DMS153 (cell line): Measurements from ENCODE around the gene NINJ2.

Experiments
- DNase-seq: peaks from one replicate; lab custom pipeline; 2025; lab: John Stamatoyannopoulos, UW

The NINJ2 gene

GRCh38 chr12:547883-548470 lies 115.3 kb downstream of the NINJ2 start:
- DNase-seq, result no peak

- peak; percentile 27 for DNase-seq
Observed at GRCh38 chr12:546920-547845, 116.1 kb downstream of the NINJ2 start.

DNA sequence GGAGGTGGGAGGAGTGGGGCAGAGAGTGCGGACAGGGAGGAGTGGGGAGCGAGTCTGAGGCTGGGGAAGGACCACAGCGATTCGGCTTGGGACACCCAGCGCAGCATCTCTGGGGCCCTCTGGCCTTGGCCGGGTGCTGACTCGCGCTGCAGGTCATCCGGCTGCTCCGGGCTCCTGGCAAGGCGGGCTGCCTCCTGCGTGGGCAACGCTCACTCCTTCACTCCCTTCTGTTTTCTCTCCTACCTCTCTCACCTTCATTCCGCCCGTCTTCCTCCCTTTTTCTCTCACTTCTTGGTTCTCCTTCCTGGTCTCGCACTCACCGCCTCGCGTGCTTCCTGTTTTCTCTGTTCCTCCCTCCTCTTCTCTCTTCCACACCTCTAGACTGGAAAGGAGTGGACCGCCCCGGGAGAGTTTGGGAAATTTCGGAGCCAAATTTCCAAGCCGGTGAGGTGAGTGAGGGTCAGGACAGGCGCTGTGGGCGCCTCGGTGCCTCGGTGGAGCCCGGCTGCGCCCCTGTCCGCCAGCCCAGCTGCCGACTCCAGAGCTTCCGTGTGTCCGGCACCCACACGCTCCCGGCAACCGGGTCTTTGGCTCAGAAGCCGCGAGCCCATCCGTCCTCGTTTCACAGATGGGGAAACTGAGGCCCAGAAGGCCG lies 116.9 kb downstream of the NINJ2 start:
- no peak for DNase-seq

DNA sequence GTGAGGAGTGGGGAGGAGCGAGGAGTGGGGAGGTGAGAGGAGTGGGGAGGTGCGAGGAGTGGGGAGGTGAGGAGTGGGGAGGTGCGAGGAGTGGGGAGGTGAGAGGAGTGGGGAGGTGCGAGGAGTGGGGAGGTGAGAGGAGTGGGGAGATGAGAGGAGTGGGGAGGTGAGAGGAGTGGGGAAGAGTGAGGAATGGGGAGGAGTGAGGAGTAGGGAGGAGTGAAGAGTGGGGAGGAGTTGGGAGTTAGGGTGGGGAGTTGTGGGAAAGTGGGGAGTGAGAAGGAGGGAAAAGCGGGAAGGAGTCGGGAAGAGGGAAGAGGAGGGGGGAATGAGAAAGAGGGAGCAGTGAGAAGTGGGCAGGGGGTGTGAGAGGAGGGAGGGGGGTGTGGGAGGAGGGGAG lies 117.4 kb downstream of the NINJ2 start:
- DNase-seq, result no peak

DNA sequence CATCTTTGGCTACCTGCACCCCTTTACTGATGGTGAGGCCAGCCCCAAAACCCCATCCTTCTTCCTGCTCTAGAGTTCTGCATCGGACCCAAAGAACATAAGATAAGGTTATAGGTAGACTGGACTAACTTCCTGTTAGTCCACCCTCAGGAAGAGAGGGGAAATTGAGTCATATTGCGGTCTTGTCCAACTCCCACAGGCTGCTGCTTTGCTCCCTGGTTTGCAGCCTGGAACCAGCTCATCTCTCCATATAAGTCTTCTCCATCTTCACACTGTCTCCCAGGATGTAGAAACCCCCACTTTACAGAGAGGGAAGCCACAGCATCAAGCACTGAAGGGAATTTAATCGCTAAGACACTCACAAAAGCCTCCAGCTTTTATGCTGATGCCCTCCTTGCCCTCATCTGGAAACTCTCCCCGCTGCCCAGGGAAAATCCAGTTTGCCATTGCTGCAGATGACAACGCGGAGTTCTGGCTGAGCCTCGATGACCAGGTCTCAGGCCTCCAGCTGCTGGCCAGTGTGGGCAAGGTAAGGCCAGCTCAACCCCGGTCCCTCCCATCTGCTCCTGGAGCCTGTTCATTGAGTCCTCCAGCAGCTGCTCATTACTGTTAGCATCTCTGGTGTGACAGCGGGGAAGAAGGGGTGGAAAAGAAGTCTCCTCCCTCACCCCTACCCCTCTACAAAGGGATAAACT lies 118.2 kb downstream of the NINJ2 start:
- no peak for DNase-seq

- no peak for DNase-seq
Observed at GRCh38 chr12:544142-544541, 119.1 kb downstream of the NINJ2 start.

GRCh38 chr12:543114-543451 lies 120.2 kb downstream of the NINJ2 start:
- no peak for DNase-seq

DNA sequence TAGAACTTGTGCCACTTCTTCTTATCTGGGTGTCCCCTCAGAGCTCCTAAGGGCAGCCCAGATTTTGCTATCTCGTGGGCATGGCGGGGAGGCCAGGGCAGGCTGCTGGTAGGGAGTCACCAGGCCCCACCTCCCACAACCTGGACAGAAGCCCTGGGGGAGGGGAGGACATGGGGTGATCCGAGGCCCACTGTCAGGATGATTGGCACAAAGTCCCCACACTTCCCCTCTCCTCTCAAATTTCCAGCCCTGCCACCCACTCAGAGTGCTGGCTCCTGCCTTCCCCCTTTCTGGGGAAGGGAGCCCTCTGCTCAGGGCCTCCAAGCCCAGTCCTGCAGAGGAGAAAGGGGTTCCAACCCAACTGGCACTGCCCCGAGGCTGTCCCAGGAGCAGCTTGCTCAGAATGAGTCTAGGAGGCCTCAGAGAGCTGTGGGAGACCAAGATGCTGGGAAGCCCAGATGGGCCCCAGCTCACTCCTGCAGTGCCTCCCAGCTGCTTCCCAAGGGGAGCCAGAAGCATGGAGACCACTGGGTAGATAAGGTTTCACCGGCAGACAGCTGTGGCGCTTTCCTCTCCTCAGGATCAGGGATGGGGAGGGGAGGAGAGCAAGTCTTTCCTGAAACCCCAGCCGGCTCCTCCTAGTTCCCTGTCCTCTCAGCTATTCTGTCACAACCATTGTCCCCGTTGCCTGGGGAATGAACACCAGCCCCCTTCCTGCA lies 120.7 kb downstream of the NINJ2 start:
- DNase-seq, result no peak

GRCh38 chr12:541676-542324 lies 121.4 kb downstream of the NINJ2 start:
- no peak for DNase-seq

GRCh38 chr12:539540-540310 lies 123.5 kb downstream of the NINJ2 start:
- DNase-seq, result no peak

DNA sequence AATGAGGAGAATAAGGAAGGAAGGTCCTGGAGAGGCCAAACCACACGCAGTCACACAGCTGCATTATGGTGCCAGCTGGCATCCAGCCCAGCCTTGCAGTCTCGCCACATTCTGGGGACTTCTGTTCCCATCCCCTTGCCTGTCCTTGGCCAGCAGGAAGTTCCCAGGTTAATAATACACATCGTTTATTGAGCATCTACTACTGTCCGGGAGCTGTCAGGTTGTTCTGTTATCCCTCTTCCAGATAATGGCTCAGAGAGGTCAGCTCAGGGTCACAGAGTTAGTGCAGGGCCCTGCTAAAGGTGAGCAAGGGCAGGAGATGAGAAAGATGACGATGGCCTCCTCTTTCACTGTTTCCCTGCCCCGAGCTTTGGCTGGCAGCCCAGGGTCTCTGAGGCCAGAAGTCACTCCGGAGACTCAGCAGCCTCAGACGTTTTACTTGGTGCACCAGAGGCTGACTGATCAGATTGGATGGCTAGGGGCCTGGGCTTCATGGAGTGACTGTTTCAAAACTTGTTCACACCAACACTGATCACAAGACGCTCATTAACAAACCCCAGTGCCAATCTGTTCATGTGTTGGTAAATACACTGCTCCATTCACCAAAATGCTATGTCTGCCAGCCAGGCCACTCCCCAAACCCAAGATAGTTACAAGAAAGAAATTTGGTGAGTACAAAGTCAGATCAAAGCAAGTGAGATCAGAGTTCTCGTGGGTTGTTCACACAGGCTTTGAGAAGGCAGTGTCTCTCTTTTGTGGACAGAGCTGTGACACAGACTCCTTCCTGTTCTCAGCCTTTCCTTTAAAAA lies 124.3 kb downstream of the NINJ2 start:
- DNase-seq, result peak; percentile 57

DNA sequence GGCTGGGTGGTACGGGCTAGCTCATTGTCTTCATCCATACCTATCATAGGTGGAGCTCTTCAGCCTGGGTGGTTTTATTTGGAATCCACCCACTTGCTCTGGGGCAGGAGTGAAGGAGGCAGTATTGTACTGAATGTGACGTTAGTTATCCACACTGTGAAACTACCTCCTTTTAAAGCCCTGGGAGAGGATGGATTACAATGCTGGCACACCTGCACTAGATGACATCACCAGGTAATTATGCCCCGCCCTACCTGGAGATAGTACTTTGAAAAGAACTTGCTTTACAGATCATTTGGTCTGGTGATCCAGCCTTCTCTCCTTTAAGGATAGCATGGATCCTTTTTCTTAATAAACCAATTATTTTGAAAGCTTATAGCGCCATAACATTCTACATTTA lies 125.5 kb downstream of the NINJ2 start:
- peak; percentile 86 for DNase-seq

GRCh38 chr12:536751-537245 lies 126.4 kb downstream of the NINJ2 start:
- DNase-seq, result no peak

GRCh38 chr12:535396-535795 lies 127.8 kb downstream of the NINJ2 start:
- no peak for DNase-seq

DNA sequence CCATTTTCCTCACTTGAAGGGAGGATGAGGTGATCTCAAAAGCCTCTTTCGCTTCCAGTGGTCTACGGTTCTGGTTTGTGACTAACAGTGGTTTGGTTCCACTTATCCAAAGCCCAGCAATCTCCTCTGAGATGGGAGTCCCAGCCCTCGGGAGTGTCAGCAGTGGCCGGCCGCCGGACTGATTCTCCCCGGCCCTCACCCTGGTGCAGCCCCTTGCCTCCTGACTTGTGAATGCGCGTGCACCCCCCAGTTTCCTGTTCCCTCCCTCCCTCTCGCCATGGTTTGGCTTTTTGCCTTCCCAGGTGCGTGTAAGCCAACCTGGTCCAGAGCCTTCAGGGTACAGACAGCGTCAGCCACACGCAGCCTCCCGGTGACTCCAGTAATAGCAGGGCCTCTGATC lies 129.0 kb downstream of the NINJ2 start:
- no peak for DNase-seq

DNA sequence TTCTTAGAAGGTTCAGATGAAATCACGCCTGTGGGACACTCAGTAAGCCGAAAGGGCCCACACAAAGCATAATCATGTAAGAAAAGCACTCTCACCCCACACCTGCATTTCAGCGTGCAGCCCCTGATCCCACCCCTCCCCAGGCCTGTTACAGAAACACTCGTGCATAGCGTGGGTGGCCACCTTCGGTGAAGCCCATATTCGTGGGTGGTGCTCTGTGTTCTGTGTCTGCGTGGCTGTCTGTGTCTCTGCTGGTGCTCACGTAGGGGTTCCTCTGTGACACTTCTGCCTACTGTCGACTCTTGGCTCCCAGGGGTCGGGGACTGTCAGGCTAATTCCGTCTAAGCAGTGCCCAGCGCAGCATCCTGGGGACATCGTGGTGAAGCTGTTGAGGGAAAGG lies 129.5 kb downstream of the NINJ2 start:
- DNase-seq, result no peak

GRCh38 chr12:532908-533565 lies 130.2 kb downstream of the NINJ2 start:
- DNase-seq, result no peak

GRCh38 chr12:531951-532585 lies 131.2 kb downstream of the NINJ2 start:
- DNase-seq, result no peak

DNA sequence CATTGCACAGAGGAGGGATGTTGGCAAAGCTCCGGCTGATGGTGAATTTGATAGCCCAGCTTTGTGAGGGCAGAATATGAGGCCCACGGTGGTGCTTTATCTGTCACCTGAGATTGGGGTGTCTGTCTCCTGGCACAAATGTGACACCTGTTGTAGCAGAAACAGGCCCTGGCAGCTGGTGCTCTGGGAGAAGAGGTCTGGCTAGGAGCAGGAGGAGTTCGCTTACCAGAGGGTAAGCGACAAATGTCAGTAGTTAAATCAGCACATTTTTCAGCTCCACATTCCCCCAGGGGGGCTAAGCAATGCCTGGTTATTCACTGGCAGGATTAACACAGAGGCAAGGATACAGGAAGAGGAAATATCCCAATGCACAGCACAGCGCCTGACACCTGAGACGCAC lies 132.4 kb downstream of the NINJ2 start:
- DNase-seq, result no peak
